NCI-H345 treated with DMSO at 0.1 percent for 48 hours (cell line): Measurements from ENCODE around the gene FANCC.
"Not testable (repeated sequence)": the region's sequence is repeated elsewhere in the genome, so short reads cannot be mapped to it uniquely, and the experiment has no call there.

ENCODE experiments used
- DNase-seq: peaks from one replicate; lab custom pipeline; 2025; ENCODE audit not compliant: unreplicated experiment; lab: John Stamatoyannopoulos, UW

Gene FANCC

GRCh38 chr9:95284162-95285080 is 33.1 kb downstream of the FANCC start:
- DNase-seq, result no peak

- DNase-seq, result no peak
These were observed 33.8 kb downstream of the FANCC start for GRCh38 chr9:95283673-95284072.

GRCh38 chr9:95282332-95282731 is 35.2 kb downstream of the FANCC start:
- no peak for DNase-seq

- no peak for DNase-seq
These were observed 36.8 kb downstream of the FANCC start for GRCh38 chr9:95280745-95281144.

- no peak for DNase-seq
These were observed 40.0 kb downstream of the FANCC start for GRCh38 chr9:95277509-95277908.

- DNase-seq, result no peak
These were observed 41.0 kb downstream of the FANCC start for GRCh38 chr9:95276395-95276954.

- not testable (repeated sequence) for DNase-seq
These were observed 43.3 kb downstream of the FANCC start for GRCh38 chr9:95274160-95274559.

- no peak for DNase-seq
These were observed 44.0 kb downstream of the FANCC start for GRCh38 chr9:95273369-95274022.

- no peak for DNase-seq
These were observed 44.7 kb downstream of the FANCC start for GRCh38 chr9:95272830-95273229.

GRCh38 chr9:95270790-95271189 is 46.7 kb downstream of the FANCC start:
- DNase-seq, result no peak

GRCh38 chr9:95269803-95270773 is 47.4 kb downstream of the FANCC start:
- not testable (repeated sequence) for DNase-seq

- DNase-seq, result peak; percentile 37
These were observed 48.8 kb downstream of the FANCC start for GRCh38 chr9:95268681-95269080.

GRCh38 chr9:95266649-95267048 is 50.9 kb downstream of the FANCC start:
- DNase-seq, result no peak

- no peak for DNase-seq
These were observed 51.5 kb downstream of the FANCC start for GRCh38 chr9:95265960-95266359.

GRCh38 chr9:95264954-95265615 is 52.4 kb downstream of the FANCC start:
- DNase-seq, result no peak

- no peak for DNase-seq
These were observed 55.6 kb downstream of the FANCC start for GRCh38 chr9:95261890-95262289.

- no peak for DNase-seq
These were observed 66.9 kb downstream of the FANCC start for GRCh38 chr9:95250462-95251221.

GRCh38 chr9:95249986-95250385 is 67.5 kb downstream of the FANCC start:
- peak; percentile 56 for DNase-seq

GRCh38 chr9:95246547-95246946 is 71.0 kb downstream of the FANCC start:
- no peak for DNase-seq

GRCh38 chr9:95242613-95243012 is 74.9 kb downstream of the FANCC start:
- DNase-seq, result no peak
